HL-60 (cell line): Measurements from ENCODE around the gene PTPRD.

Experiments
- DNase-seq, 2 experiments: peaks; one replicate each; pipeline ENCODE4 v3.0.0-alpha.2; 2010 to 2020; ENCODE audit warnings: low read depth in 1 of 2, low spot score in 1 of 2
- H3K27ac ChIP-seq: fragments of 250-450 bp; sonication (Bioruptor Pico); replicated peaks from 2 replicates; pipeline ENCODE4 v1.5.1; 2020; ENCODE audit warnings: mild to moderate bottlenecking, moderate library complexity
- H3K27me3 ChIP-seq: fragments of 250-450 bp; sonication (Bioruptor Pico); 2 replicates; pipeline ENCODE4 v1.5.1; 2021; ENCODE audit warnings: mild to moderate bottlenecking, moderate library complexity; ENCODE audit not compliant: insufficient read depth, poor library complexity, severe bottlenecking
- H3K4me3 ChIP-seq: replicated peaks from 2 replicates; pipeline ENCODE4 v1.5.1; 2011; ENCODE audit warnings: mild to moderate bottlenecking, control low read depth, low read length; ENCODE audit not compliant: insufficient read depth
- GABPA ChIP-seq: IDR thresholded peaks from 2 replicates; pipeline ENCODE4 v1.6.1; 2012; ENCODE audit warnings: low read depth
- POLR2AphosphoS5 ChIP-seq: IDR thresholded peaks from 2 replicates; pipeline ENCODE4 v1.6.1; 2012; ENCODE audit warnings: low read depth
- SPI1 ChIP-seq: IDR thresholded peaks from 2 replicates; pipeline ENCODE4 v1.6.1; 2012; ENCODE audit warnings: low read depth, mild to moderate bottlenecking, borderline replicate concordance
- TF ChIP-seq, protein P1 (sequence below): IDR thresholded peaks from one replicate; pipeline ENCODE4 v1.5.1; 2011; ENCODE audit warnings: low read length, control low read depth, inconsistent platforms; ENCODE audit not compliant: insufficient read depth
- TF ChIP-seq, protein P2 (sequence below): IDR thresholded peaks from 2 replicates; pipeline ENCODE4 v1.6.1; 2012; ENCODE audit warnings: low read depth; ENCODE audit not compliant: insufficient replicate concordance

The PTPRD gene

DNA sequence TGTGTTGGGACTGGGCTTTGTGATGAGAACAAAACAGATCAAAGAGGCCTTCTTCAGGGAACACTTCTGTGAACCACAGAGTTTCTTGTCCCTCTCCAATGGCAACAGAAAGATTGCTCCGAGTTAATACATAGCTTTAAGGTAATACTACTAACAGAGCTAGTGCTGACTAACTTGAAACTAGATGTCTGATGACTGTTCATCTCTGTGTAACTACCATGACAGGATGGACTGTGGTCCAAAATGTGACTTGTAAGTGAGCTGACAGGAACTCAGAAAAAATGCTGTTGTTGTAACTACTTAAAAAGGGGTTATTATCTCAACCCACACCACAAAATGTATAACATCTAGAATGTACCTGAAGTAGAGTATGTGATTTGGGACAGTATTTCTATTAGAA lies 2183.0 kb downstream of the PTPRD start:
- TF ChIP-seq POLR2AphosphoS5 (no peak), SPI1 (no peak), GABPA (no peak)
- TF ChIP-seq, protein P1, sequence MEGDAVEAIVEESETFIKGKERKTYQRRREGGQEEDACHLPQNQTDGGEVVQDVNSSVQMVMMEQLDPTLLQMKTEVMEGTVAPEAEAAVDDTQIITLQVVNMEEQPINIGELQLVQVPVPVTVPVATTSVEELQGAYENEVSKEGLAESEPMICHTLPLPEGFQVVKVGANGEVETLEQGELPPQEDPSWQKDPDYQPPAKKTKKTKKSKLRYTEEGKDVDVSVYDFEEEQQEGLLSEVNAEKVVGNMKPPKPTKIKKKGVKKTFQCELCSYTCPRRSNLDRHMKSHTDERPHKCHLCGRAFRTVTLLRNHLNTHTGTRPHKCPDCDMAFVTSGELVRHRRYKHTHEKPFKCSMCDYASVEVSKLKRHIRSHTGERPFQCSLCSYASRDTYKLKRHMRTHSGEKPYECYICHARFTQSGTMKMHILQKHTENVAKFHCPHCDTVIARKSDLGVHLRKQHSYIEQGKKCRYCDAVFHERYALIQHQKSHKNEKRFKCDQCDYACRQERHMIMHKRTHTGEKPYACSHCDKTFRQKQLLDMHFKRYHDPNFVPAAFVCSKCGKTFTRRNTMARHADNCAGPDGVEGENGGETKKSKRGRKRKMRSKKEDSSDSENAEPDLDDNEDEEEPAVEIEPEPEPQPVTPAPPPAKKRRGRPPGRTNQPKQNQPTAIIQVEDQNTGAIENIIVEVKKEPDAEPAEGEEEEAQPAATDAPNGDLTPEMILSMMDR = no peak
- TF ChIP-seq, protein P2, sequence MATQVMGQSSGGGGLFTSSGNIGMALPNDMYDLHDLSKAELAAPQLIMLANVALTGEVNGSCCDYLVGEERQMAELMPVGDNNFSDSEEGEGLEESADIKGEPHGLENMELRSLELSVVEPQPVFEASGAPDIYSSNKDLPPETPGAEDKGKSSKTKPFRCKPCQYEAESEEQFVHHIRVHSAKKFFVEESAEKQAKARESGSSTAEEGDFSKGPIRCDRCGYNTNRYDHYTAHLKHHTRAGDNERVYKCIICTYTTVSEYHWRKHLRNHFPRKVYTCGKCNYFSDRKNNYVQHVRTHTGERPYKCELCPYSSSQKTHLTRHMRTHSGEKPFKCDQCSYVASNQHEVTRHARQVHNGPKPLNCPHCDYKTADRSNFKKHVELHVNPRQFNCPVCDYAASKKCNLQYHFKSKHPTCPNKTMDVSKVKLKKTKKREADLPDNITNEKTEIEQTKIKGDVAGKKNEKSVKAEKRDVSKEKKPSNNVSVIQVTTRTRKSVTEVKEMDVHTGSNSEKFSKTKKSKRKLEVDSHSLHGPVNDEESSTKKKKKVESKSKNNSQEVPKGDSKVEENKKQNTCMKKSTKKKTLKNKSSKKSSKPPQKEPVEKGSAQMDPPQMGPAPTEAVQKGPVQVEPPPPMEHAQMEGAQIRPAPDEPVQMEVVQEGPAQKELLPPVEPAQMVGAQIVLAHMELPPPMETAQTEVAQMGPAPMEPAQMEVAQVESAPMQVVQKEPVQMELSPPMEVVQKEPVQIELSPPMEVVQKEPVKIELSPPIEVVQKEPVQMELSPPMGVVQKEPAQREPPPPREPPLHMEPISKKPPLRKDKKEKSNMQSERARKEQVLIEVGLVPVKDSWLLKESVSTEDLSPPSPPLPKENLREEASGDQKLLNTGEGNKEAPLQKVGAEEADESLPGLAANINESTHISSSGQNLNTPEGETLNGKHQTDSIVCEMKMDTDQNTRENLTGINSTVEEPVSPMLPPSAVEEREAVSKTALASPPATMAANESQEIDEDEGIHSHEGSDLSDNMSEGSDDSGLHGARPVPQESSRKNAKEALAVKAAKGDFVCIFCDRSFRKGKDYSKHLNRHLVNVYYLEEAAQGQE = no peak
- DNase-seq = no peak
- Histone ChIP-seq H3K27me3 (no peaks in the 10 kb centered on the region), H3K4me3 (no peak overlapping the region), H3K27ac (no peak overlapping the region)

DNA sequence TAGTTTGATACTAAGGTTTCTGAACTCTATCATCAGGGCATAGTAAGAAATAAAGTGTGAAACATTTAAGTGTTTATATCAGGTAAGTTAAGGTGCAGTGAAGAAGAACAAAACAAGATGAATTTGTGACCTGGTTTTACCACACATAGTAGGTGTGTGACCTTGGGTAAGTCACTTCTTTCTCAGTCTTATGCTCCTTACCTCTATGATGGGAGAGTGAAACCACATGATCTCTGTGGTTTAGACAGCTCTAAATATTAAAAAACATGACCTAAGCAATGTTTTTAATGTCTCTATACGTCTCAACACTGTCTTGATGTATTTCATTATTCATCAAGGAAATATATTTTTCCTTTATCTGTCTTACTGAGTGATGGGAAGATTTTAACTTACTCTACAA lies 2183.6 kb downstream of the PTPRD start:
- no peak for DNase-seq
- H3K4me3 ChIP-seq = no peak overlapping the region

DNA sequence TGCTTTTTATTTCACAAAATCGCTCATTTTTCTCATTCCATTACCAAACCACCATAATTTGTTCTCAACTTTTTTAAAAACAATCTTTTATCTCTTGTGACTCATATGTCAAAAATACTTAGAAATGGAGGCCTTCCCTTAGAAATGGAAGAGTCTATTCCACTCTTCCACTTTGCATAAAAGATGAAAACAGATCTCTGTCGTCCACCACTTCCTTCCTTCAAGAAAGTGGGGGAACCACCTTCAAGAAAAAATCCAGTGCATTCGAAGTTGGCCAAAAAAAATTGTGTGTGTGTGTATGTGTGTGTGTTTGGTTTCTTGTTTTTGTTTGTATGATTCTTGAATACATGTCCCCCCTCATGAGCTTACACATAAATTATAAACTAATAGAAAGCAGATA lies 2184.4 kb downstream of the PTPRD start:
- TF ChIP-seq GABPA = no peak
- TF ChIP-seq, protein P2 = no peak
- H3K4me3 ChIP-seq = no peak overlapping the region
- no peaks in the 10 kb centered on the region for H3K27me3 ChIP-seq
- no peak for DNase-seq
- no peak overlapping the region for H3K27ac ChIP-seq

More for the DNA sequence above, 2183.6 kb downstream of the PTPRD start:
- TF ChIP-seq, protein P2 = no peak
- TF ChIP-seq SPI1 = no peak
- Histone ChIP-seq H3K27me3 (no peaks in the 10 kb centered on the region), H3K27ac (no peak overlapping the region)

DNA sequence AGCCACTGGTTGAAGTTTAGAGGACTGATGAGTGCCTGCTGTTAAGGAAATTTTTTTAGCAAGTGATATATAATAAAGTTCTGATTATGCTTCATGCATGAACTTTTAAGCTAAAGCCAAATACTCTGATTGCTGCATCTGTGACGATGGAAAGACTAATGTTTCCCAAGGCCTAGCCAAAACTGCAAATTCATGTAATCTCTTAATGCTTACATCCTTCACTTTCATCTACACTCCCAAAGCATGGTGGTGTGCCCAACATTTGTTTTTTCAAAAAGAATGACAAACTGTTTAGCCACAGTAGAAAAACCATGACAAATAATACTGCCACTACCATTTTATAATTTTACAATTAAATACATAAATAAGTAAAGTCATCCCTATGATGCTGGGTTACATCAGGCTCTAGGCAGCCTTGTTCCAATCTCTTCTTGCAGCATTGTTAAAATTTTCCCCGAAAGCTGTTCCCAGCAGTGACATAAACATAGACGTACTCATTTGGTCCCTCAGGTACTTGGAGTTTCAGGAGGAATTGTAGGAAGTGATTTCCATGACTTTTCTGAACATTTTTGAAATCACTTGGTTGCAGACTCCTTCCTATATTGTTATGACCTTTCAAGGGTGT lies 2187.9 kb downstream of the PTPRD start:
- Histone ChIP-seq H3K27me3 (no peaks in the 10 kb centered on the region), H3K4me3 (no peak overlapping the region), H3K27ac (no peak overlapping the region)
- no peak for DNase-seq
- TF ChIP-seq SPI1 (no peak), POLR2AphosphoS5 (no peak)

DNA sequence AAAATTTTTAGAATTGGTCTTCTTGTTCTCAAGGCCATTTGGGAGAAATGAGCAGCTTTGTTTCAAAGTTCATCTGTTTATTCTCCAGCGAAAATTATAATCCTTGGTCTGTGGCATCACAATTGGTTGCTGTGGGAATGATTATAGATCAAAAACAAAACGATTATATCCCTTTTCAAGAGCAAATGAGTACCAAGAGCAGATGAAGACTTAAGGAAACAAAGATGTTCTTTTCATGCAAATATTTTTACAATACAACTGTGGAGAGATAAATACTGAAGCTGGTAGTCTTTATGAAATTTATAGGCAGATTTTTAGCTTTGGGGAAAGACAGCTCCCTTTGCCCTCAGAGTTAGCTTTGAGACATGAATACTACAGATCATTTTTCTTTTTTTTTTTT lies 2192.4 kb downstream of the PTPRD start:
- no peak overlapping the region for H3K4me3 ChIP-seq
- no peak overlapping the region for H3K27ac ChIP-seq
- no peak for TF ChIP-seq GABPA
- no peaks in the 10 kb centered on the region for H3K27me3 ChIP-seq
- DNase-seq = no peak
